Stimulated activated CD8-positive, alpha-beta memory T cell treated with anti-CD3 and anti-CD28 coated beads, Interleukin-7, amount 100 ng/mL, for 48 hours (primary cell): ENCODE data around the gene SIGLEC12.
"Not testable (repeated sequence)": the region's sequence is repeated elsewhere in the genome, so short reads cannot be mapped to it uniquely, and the experiment has no call there.

Source experiments
- DNase-seq, 2 donors: peaks; one replicate each; pipeline ENCODE4 v3.0.0-alpha.2; 2020; ENCODE audit warnings: low read depth in 1 of 2; ENCODE audit errors: extremely low read depth in 1 of 2

The SIGLEC12 gene

DNA sequence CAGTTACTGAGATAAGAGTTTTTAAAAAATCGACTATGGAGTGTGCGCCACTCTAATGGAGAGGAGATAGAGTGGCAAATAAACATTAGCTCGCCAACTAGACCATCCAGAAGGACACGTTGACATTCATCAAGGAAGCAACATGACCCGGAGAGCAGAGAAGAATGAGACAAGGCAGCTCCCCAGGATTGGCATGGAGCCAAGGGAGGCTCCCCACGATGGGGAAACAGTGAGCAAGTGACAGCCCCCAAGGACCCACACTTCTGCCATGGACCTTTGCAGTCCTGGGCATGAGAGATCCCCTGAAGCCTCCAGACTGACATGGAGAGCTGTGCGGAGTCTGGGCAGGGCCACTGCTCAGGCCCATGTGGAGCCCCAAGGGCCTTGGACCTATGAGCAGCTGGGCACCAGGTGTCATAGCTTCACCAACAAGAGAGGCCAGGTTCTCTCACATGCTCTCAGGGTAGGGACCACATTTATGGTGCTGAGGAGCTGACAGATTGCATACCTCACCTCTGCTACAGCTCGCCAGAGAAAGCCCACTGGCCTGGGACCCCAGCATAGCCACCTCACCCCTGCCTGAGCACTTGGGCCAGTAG lies 23.2 kb upstream of the SIGLEC12 start:
- no peak for DNase-seq

- DNase-seq, result no peak
Measured at GRCh38 chr19:51521781-51522180, 20.2 kb upstream of the SIGLEC12 start.

- no peak for DNase-seq
Measured at GRCh38 chr19:51521357-51521756, 19.8 kb upstream of the SIGLEC12 start.

DNA sequence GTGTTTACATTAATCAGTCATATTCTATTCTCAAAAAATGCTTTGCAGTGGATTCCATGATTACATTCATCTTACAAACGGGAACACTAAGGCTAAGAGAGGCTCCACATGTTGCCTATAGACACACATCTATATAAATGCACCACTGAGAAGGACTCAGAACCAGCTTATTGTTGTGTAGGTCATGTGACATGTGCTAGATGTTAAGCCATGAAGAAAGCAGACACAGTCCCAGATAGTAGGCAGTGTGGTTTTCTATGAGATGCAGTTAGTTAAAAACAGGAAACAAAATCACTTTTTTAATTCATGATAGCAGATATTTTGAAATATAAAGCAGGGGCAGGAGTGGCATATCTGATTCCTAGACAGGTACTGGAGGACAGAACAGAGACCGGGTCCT lies 19.1 kb upstream of the SIGLEC12 start:
- no peak for DNase-seq

DNA sequence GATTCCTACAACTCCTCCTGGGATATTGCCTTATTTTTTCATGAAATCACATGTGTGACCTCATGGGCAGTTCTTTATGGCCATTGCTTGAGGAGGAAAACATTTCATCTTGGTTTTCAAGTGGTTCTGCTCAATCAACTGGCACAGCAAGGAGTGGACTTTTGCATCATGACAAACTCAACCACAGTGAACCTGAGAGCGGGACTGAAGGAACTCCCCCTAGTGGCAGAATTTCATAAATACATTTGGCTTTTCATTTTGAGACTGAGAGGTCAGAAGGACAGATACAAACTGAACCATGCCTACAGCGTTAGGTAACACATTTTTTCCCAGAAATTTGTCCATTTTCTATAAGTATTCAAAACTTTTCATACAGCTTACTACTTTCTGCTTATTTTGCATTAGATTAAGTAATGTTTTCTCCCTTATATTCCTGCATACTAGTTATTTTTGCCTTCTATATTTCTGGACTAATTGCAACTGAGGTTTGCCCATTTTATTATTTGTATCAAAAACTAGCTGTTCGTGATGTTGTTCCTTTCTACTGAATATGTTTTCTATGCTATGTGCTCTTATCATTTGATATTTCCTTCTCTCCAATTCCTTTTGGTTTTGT lies 13.4 kb upstream of the SIGLEC12 start:
- no peak for DNase-seq

GRCh38 chr19:51513968-51514367 lies 12.4 kb upstream of the SIGLEC12 start:
- DNase-seq, result no peak

- no peak for DNase-seq
Measured at GRCh38 chr19:51511353-51511752, 9.8 kb upstream of the SIGLEC12 start.

- no peak for DNase-seq
Measured at GRCh38 chr19:51509823-51510660, 8.4 kb upstream of the SIGLEC12 start.

GRCh38 chr19:51508059-51508733 lies 6.6 kb upstream of the SIGLEC12 start:
- no peak for DNase-seq

DNA sequence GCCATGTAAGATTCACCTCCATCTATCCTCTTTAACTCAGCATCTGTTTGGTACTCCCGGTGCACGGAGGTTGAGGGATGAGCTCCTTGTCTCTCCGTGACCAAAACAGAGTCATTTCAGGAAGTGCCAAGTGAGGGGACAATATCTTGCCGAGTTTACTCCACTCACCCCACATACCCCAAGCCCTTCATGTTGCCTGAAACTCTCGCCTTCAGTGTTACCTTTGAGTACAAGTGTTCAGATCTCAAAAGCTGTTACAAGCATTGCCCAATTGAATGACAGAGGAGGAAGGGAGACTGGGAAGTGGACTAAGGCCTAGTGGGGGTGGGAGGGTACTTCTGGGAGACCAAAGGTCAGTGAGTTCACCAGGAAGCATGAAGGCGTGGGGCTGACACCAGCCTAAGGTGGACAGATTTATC lies 6.0 kb upstream of the SIGLEC12 start:
- no peak for DNase-seq

DNA sequence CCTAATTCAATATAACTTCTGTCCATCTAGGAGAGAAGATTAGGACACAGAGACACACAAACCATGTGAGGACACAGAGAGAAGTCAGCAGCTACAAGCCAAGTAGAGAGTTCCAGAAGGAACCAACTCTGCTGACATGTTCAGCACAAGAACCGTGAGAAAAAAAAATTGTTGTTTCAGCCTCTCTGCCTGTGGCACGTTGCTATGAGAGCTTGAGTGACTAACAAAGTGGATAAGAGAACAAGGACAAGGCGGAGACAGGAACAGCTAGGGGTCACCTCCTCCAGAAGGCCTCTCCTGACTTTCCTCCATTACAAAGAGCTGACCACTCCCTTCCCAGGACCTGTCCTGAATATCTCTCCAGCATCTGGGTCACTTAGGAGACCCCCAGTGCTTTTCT lies 5.6 kb upstream of the SIGLEC12 start:
- DNase-seq, result no peak

GRCh38 chr19:51505904-51506303 lies 4.3 kb upstream of the SIGLEC12 start:
- no peak for DNase-seq

GRCh38 chr19:51503896-51504295 lies 2.3 kb upstream of the SIGLEC12 start:
- DNase-seq, result no peak

GRCh38 chr19:51503286-51503817 lies 1.8 kb upstream of the SIGLEC12 start:
- DNase-seq, result no peak

DNA sequence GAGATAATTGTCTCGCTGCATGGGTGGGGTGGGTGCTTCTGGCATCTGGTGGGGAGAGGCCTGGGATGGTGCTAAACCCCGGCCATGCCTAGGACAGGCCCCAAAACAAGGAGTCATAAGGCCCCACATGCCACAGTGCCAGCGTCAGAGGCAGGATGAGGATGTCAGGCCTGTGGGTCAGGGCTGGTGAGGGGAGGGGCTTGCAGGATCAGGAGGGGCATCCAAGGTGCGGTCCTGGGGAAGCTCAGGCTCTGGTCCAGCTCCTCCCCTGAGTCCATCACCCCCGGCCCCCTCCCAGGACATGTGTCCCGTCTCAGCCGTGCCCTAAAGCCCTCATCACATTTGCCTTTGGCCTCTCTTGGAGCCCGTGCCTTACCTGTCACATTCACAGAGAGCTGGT lies 669 bp downstream of the SIGLEC12 start:
- not testable (repeated sequence) for DNase-seq

- DNase-seq, result no peak
Measured at GRCh38 chr19:51497666-51498065, 3.9 kb downstream of the SIGLEC12 start.

GRCh38 chr19:51493776-51494175 lies 7.8 kb downstream of the SIGLEC12 start:
- no peak for DNase-seq

- no peak for DNase-seq
Measured at GRCh38 chr19:51491586-51491985, 10.0 kb downstream of the SIGLEC12 start.

DNA sequence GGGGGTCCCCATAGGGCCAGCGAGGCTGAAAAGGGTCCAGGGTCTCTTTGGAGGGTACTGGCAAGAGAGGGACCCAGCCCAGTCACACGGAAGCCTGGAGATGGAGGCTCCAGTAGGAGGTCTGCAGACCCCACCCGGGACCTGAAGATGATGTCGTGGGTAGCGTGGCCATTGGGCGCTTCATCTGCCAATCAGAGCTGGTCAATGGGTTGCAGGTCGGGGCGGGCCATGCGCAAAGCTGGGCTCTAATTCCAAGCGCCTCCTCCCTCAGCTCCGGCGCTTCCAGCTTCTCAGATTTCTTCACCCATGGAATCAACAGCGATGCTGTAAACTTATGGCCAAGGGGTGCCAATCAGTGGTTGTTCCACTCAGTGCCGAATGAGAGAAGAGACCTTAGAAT lies 10.9 kb downstream of the SIGLEC12 start:
- DNase-seq, result no peak

DNA sequence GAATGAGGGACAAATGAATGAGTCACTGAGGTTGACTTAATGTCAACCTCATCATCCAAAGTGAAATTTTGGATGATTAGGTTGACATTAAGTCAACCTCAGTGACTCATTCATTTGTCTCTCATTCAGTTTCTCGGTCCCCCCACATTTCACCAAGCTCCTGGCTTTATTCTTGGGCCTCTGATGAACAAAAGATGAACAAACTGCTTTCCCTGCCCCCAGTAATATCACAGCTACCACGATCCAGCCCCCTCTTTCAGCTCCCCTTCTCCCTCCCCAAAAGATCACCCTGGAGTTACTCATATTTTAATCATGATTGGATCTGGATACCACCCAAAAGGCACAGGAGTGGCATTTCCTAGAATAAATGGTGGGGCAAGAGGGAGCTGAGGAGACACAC lies 12.5 kb downstream of the SIGLEC12 start:
- peak in 1 of 2 donors; percentile 31 for DNase-seq

- no peak for DNase-seq
Measured at GRCh38 chr19:51488491-51488890, 13.1 kb downstream of the SIGLEC12 start.
